Stimulated activated CD4-positive, alpha-beta T cell treated with anti-CD3 and anti-CD28 coated beads, Interleukin-2, amount 100 ng/mL, for 24 hours (primary cell): ENCODE measurements around the gene PCDHGA9.
A peak's percentile ranks its signal among the peaks of the same experiment; 100 is the strongest.
"Not testable (repeated sequence)": the region's sequence is repeated elsewhere in the genome, so short reads cannot be mapped to it uniquely, and the experiment has no call there.

Experiments used
- DNase-seq, 2 donors: peaks; one replicate each; pipeline ENCODE4 v3.0.0-alpha.2; 2020

PCDHGA9 gene

DNA sequence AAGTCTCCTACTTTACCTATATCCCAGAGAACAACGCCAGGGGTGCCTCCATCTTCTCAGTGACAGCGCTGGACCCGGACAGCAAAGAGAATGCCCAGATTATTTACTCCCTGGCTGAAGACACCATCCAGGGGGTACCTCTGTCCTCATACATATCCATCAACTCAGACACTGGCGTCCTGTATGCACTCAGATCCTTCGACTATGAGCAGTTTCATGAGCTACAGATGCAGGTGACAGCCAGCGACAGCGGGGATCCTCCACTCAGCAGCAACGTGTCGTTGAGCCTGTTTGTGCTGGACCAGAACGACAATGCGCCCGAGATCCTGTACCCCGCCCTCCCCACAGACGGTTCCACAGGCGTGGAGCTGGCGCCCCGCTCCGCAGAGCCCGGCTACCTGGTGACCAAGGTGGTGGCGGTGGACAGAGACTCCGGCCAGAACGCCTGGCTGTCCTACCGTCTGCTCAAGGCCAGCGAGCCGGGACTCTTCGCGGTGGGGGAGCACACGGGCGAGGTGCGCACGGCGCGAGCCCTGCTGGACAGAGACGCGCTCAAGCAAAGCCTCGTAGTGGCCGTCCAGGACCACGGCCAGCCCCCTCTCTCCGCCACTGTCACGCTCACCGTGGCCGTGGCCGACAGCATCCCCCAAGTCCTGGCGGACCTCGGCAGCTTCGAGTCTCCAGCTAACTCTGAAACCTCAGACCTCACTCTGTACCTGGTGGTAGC lies 12.1 kb downstream of the PCDHGA9 start:
- not testable (repeated sequence) for DNase-seq

DNA sequence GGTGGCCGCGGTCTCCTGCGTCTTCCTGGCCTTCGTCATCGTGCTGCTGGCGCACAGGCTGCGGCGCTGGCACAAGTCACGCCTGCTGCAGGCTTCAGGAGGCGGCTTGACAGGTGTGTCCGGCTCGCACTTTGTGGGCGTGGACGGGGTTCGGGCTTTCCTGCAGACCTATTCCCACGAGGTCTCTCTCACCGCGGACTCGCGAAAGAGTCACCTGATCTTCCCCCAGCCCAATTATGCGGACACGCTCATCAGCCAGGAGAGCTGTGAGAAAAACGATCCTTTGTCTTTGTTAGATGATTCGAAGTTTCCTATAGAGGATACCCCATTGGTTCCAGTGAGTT lies 12.7 kb downstream of the PCDHGA9 start:
- not testable (repeated sequence) for DNase-seq

DNA sequence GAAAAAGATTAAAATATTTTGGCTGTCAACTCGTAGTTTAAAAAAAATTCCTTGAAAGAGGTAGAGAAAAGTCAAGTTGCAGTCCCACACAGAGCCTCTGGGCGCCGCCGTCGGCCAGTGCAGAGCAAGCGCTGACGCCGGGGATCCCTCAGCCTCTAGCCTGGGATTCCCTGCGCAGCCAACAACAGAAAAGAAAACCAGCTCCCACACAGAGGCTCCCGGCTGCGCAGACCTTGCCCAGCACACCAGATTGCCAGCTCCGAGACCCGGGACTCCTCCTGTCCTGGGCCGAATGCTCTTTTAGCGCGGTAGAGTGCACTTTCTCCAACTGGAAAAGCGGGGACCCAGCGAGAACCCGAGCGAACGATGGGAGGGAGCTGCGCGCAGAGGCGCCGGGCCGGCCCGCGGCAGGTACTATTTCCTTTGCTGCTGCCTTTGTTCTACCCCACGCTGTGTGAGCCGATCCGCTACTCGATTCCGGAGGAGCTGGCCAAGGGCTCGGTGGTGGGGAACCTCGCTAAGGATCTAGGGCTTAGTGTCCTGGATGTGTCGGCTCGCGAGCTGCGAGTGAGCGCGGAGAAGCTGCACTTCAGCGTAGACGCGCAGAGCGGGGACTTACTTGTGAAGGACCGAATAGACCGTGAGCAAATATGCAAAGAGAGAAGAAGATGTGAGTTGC lies 15.1 kb downstream of the PCDHGA9 start, which contains the start of gene PCDHGB7:
PCDHGB7 (plus strand) TSS at position 184 of the 679 bp plus-strand sequence; CDS start at position 367, 183 bp downstream.
- DNase-seq, result peak; percentile 49 to 72

DNA sequence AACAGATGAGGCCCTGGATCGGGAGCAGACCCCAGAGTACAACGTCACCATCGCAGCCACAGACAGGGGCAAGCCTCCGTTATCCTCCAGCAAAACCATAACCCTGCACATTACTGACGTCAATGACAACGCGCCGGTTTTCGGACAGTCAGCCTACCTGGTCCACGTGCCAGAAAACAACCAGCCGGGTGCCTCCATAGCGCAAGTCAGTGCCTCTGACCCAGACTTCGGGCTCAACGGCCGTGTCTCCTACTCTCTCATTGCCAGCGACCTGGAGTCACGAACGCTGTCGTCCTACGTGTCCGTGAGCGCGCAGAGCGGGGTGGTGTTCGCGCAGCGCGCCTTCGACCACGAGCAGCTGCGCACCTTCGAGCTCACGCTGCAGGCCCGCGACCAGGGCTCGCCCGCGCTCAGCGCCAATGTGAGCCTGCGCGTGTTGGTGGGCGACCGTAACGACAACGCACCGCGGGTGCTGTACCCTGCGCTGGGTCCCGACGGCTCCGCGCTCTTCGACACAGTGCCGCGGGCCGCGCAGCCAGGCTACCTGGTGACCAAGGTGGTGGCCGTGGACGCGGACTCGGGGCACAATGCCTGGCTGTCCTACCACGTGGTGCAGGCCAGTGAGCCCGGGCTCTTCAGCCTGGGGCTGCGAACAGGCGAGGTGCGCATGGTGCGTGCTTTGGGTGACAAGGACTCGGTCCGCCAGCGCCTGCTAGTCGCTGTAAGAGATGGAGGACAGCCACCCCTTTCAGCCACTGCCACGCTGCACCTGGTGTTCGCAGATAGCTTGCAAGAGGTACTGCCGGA lies 16.7 kb downstream of the PCDHGA9 start:
- no peak for DNase-seq

DNA sequence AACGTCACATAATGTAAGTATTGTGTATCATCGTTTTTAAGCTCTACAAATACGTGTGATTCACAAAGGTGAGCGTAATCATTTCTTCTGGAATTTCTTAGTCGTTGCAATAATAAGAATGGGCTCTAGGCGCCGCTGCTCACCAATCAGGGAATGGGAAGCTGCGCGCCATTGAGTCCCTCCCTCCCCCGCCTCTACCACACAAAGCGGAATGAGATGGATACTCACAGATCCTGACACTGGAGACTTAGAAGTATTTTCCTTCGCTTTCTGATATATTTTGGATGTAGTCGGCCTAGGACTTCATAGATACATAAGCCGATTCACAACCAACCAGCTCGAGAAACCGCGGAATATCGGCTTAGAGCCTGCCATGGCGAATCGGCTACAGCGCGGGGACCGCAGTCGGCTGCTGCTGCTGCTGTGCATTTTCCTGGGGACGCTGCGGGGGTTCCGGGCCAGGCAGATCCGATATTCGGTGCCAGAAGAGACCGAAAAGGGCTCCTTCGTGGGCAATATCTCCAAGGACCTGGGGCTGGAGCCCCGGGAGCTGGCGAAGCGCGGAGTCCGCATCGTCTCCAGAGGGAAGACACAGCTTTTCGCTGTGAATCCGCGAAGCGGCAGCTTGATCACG lies 18.4 kb downstream of the PCDHGA9 start, which contains the start of gene PCDHGA11:
PCDHGA11 (plus strand) TSS at position 197 of the 634 bp plus-strand sequence; CDS start at position 374, 177 bp downstream.
- DNase-seq, result peak; percentile 42 to 60

DNA sequence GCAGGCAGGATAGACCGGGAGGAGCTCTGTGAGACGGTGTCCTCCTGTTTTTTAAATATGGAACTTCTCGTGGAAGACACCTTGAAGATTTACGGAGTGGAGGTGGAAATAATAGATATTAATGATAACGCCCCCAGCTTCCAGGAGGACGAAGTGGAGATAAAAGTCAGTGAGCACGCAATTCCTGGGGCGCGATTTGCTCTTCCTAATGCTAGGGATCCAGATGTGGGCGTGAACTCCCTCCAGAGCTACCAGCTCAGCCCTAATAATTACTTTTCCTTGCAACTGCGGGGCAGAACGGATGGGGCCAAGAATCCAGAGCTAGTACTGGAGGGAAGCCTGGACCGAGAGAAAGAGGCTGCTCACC lies 18.9 kb downstream of the PCDHGA9 start:
- DNase-seq, result no peak

DNA sequence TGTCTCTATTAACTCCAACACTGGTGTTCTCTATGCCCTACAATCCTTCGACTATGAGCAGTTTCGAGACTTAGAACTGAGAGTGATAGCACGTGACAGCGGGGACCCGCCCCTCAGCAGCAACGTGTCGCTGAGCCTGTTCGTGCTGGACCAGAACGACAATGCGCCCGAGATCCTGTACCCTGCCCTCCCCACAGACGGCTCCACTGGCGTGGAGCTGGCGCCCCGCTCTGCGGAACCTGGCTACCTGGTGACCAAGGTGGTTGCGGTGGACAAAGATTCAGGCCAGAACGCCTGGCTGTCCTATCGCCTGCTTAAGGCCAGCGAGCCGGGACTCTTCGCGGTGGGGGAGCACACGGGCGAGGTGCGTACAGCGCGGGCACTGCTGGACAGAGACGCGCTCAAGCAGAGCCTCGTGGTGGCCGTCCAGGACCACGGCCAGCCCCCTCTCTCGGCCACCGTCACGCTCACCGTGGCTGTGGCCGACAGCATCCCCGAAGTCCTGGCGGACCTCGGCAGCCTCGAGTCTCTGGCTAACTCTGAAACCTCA lies 20.2 kb downstream of the PCDHGA9 start:
- no peak for DNase-seq

DNA sequence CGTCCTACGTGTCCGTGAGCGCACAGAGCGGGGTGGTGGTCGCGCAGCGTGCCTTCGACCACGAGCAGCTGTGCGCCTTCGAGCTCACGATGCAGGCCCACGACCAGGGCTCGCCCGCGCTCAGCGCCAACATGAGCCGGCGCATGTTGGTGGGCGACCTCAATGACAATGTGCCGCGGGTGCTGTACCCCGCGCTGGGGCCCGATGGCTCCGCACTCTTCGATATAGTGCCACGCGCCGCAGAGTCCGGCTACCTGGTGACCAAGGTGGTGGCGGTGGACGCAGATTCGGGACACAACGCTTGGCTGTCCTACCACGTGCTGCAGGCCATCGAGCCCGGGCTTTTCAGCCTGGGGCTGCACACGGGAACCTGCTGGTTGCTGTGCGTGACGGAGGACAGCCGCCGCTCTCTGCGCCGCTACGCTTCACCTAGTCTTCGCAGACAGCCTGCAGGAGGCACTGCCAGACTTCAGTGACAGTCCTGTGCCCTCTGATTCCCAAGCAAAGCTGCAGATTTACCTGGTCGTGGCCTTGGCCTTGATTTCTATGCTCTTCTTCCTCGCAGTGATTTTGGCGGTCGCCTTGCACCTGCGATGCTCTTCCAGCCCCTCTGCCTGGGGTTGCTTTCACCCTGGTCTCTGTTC lies 25.3 kb downstream of the PCDHGA9 start:
- DNase-seq, result no peak

DNA sequence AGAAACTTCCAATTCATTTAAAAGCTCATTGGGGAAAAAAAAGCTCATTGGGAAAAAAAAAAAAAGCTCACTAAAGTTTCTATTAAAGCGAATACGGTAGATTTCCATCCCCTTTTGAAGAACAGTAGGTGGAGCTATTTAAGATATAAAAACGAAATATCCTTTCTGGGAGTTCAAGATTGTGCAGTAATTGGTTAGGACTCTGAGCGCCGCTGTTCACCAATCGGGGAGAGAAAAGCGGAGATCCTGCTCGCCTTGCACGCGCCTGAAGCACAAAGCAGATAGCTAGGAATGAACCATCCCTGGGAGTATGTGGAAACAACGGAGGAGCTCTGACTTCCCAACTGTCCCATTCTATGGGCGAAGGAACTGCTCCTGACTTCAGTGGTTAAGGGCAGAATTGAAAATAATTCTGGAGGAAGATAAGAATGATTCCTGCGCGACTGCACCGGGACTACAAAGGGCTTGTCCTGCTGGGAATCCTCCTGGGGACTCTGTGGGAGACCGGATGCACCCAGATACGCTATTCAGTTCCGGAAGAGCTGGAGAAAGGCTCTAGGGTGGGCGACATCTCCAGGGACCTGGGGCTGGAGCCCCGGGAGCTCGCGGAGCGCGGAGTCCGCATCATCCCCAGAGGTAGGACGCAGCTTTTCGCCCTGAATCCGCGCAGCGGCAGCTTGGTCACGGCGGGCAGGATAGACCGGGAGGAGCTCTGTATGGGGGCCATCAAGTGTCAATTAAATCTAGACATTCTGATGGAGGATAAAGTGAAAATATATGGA lies 27.9 kb downstream of the PCDHGA9 start, which contains the start of gene PCDHGA12:
PCDHGA12 (plus strand) TSS at position 176 of the 782 bp plus-strand sequence; CDS start at position 429, 253 bp downstream.
- peak in 1 of 2 donors; percentile 43 for DNase-seq

DNA sequence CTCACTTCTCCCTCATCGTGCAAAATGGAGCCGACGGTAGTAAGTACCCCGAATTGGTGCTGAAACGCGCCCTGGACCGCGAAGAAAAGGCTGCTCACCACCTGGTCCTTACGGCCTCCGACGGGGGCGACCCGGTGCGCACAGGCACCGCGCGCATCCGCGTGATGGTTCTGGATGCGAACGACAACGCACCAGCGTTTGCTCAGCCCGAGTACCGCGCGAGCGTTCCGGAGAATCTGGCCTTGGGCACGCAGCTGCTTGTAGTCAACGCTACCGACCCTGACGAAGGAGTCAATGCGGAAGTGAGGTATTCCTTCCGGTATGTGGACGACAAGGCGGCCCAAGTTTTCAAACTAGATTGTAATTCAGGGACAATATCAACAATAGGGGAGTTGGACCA lies 28.7 kb downstream of the PCDHGA9 start:
- DNase-seq, result no peak

DNA sequence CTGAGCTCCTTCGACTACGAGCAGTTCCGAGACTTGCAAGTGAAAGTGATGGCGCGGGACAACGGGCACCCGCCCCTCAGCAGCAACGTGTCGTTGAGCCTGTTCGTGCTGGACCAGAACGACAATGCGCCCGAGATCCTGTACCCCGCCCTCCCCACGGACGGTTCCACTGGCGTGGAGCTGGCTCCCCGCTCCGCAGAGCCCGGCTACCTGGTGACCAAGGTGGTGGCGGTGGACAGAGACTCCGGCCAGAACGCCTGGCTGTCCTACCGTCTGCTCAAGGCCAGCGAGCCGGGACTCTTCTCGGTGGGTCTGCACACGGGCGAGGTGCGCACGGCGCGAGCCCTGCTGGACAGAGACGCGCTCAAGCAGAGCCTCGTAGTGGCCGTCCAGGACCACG lies 29.7 kb downstream of the PCDHGA9 start:
- DNase-seq, result not testable (repeated sequence)

DNA sequence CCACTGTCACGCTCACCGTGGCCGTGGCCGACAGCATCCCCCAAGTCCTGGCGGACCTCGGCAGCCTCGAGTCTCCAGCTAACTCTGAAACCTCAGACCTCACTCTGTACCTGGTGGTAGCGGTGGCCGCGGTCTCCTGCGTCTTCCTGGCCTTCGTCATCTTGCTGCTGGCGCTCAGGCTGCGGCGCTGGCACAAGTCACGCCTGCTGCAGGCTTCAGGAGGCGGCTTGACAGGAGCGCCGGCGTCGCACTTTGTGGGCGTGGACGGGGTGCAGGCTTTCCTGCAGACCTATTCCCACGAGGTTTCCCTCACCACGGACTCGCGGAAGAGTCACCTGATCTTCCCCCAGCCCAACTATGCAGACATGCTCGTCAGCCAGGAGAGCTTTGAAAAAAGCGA lies 30.1 kb downstream of the PCDHGA9 start:
- DNase-seq, result not testable (repeated sequence)

DNA sequence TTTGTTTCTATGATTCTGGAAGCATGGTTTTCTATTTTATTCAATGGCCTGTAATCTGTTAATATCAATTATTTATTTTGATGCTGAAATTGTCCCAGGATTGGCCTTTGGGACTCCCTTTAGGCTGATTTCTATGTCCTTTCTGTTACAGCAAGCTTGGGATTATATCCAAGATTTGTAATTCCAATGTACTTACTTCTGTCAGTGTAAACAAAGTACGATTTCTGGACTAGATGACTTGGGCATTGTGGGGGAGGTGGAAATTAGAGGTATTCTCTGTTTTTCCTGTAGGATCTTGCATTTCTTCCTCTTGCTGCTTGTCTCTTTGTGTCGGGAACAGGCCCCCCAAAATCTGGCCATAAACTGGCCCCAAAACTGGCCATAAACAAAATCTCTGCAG lies 31.4 kb downstream of the PCDHGA9 start:
- DNase-seq, result no peak

DNA sequence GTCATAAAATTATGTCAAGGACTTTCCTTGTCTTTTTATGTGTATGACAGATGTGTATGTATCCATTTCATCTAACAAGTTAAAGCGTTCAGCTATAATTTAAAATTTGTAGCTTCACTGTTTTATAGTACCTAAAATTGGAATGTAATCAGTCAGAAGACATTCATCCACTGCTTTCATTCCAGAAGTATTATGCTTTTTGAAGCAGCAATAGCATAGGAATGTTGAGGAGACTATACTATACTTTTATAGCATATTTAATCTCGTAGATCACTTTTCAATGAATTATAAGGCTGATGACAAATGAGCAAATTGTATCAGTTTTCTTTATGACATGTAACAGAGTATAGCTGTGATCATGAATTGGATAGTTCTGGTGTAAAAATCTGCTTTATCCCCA lies 34.6 kb downstream of the PCDHGA9 start:
- no peak for DNase-seq

DNA sequence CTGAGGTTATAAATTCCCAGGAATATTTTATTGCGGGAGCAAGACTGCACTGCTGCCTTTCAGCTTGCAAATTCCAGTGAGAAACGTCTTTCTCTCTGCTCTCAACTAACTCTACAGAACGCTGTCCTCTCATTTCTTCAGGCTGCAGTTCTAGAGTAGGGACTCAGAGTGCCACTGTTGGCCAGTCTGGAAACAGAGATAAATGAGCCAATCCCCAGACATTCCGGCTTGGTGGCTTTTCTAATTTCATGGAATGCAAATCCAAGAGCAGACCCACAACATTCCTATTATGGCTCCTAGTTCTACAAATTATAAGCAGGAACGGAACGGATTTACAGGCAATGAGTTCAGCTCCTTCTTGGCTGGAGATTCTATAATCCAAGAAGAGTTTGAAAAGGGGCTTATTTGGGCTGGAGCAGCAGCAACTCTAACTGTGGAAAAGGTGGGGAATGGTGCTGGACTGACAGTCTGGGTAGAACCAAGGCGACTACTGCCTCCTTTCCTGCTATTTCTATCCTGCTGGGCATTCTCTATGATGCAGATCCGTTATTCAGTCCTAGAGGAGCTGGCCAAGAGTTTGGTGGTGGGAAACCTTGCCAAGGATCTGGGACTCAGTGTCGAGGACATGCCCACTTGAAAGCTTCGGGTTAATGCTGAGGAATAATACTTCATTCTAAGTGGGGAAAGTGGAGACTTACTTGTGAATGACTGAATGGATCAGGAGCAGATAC lies 37.0 kb downstream of the PCDHGA9 start:
- DNase-seq, result no peak

DNA sequence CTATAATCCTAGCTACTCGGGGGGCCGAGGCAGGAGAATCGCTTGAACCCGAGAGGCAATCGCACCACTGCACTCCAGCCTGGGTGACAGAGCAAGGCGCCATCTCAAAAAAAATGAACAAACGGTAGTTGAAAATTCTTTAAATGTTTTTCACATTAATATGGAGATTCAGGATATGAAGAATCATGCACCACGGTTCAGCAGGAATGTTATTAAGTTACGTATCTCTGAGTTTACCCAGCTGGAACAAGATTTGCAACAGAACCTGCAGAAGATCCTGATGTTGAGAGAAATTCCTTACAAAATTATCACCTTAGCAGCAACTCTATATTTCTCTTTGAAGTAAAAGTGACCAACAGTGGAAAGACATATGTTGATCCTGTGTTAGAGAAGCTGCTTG lies 37.8 kb downstream of the PCDHGA9 start:
- no peak for DNase-seq

DNA sequence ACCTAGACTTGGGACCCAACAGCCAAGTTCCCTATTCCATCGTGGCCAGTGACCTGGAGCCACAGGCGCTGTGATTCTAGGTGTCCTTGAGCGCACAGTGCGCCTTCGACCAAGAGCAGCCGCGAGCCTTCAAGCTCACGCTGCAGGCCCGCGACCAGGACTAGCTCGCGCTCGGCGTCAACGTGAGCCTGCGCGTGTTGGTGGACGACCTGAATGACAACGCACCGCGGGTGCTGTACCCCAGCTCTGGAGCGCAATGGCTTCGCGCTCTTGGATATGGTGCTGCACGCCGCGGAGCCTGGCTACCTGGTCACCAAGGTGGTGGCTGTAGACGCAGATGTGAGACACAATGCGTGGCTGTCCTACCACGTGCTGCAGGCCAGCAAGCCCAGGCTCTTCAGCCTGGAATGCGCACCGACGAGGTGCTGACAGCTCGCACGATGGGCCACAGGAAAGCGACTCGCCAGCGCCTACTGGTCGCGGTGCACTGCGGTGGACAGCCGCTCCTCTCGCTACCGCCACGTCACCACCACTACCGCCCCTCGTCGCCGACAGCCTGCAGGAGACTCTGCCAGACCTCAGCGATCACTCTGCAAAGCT lies 39.1 kb downstream of the PCDHGA9 start:
- DNase-seq, result no peak
